NT2/D1 (cell line): ENCODE data around the gene AMIGO2.

ENCODE experiments used
- SUZ12 ChIP-seq: IDR thresholded peaks from 2 replicates; pipeline ENCODE4 v1.6.1; 2011; ENCODE audit not compliant: insufficient read length, insufficient read depth; ENCODE audit errors: extremely low read depth
- YY1 ChIP-seq: IDR thresholded peaks from 2 replicates; pipeline ENCODE4 v1.6.1; 2011; ENCODE audit not compliant: insufficient read length, insufficient read depth

GRCh38 chr12:47079981-47080724 lies 394 bp upstream of the AMIGO2 start:
- TF ChIP-seq YY1 (no peak), SUZ12 (no peak)
